Measurements from ENCODE around the gene RSU1. TPM values are rescaled to one million over a fixed set of nuclear protein-coding genes. Genes with fewer than 3 reads are reported as not detected.

The RSU1 gene
- total and polyA plus RNA-seq, 2 donors (not counting 1 experiment from before 2014, with no cell fraction given), result 46.9 to 252 TPM

- H3K27ac ChIP-seq (ENCODE audit: insufficient read depth, low read length), result no peak overlapping the region
- no peaks in the 10 kb centered on the region for H3K27me3 ChIP-seq (ENCODE audit: control insufficient read depth, insufficient read depth, low read length)
- H3K4me1 ChIP-seq (ENCODE audit: control insufficient read depth, extremely low read depth, insufficient read depth, low read length), result no peaks in the 10 kb centered on the region
- H2AFZ ChIP-seq (ENCODE audit: low read length), result no peak overlapping the region
- no peaks in the 10 kb centered on the region for H3K36me3 ChIP-seq (ENCODE audit: control insufficient read depth, insufficient read depth, low read length)
- H3K79me2 ChIP-seq (ENCODE audit: control insufficient read depth, insufficient read depth, low read length), result no peaks in the 10 kb centered on the region
- DNase-seq (ENCODE audit: low read depth in 2 of 2), result peak in 1 of 2 donors; percentile 79
- no peak overlapping the region for H3K9ac ChIP-seq (ENCODE audit: insufficient read depth, low read length)
- no peaks in the 10 kb centered on the region for H3K9me3 ChIP-seq (ENCODE audit: control insufficient read depth, insufficient read depth, low read depth, low read length)
- no peak overlapping the region for H3K4me3 ChIP-seq (replicated peaks in 1 of 4; ENCODE audit: control extremely low read depth in 1 of 4, insufficient read depth in 1 of 4, low read depth in 3 of 4, low read length in 4 of 4)
- TF ChIP-seq EZH2 (IDR thresholded peaks at IDR 0.05; ENCODE audit: low read length, missing control alignments) (no peak), CTCF (conservative IDR thresholded peaks at IDR 0.05 in 1 of 2, IDR thresholded peaks at IDR 0.05 in 1 of 2; ENCODE audit: low read depth in 1 of 2, low read length in 2 of 2) (no peak)
- no peak overlapping the region for H3K4me2 ChIP-seq (ENCODE audit: extremely low read depth, insufficient read depth, low read length)
- no peaks in the 10 kb centered on the region for H4K20me1 ChIP-seq (ENCODE audit: control insufficient read depth, extremely low read depth, insufficient read depth, low read length)
Observed at GRCh38 chr10:16597656-16598055, 219.6 kb downstream of the RSU1 start.

GRCh38 chr10:16592378-16592777 is 224.8 kb downstream of the RSU1 start:
- DNase-seq (ENCODE audit: low read depth in 2 of 2), result no peak

GRCh38 chr10:16586358-16587138 is 230.7 kb downstream of the RSU1 start:
- Histone ChIP-seq H3K79me2 (ENCODE audit: control insufficient read depth, insufficient read depth, low read length) (no peaks in the 10 kb centered on the region), H3K9me3 (ENCODE audit: control insufficient read depth, insufficient read depth, low read depth, low read length) (no peaks in the 10 kb centered on the region), H3K27ac (ENCODE audit: insufficient read depth, low read length) (no peak overlapping the region), H3K27me3 (ENCODE audit: control insufficient read depth, insufficient read depth, low read length) (no peaks in the 10 kb centered on the region), H3K4me1 (ENCODE audit: control insufficient read depth, extremely low read depth, insufficient read depth, low read length) (no peaks in the 10 kb centered on the region), H3K4me2 (ENCODE audit: extremely low read depth, insufficient read depth, low read length) (no peak overlapping the region), H3K36me3 (ENCODE audit: control insufficient read depth, insufficient read depth, low read length) (no peaks in the 10 kb centered on the region), H3K9ac (ENCODE audit: insufficient read depth, low read length) (no peak overlapping the region), H2AFZ (ENCODE audit: low read length) (no peak overlapping the region), H3K4me3 (replicated peaks in 1 of 4; ENCODE audit: control extremely low read depth in 1 of 4, insufficient read depth in 1 of 4, low read depth in 3 of 4, low read length in 4 of 4) (no peak overlapping the region), H4K20me1 (ENCODE audit: control insufficient read depth, extremely low read depth, insufficient read depth, low read length) (no peaks in the 10 kb centered on the region)
- TF ChIP-seq EZH2 (IDR thresholded peaks at IDR 0.05; ENCODE audit: low read length, missing control alignments) (no peak), CTCF (conservative IDR thresholded peaks at IDR 0.05 in 1 of 2, IDR thresholded peaks at IDR 0.05 in 1 of 2; ENCODE audit: low read depth in 1 of 2, low read length in 2 of 2) (no peak)
- DNase-seq (ENCODE audit: low read depth in 2 of 2), result no peak

More at GRCh38 chr10:16592378-16592777, 224.8 kb downstream of the RSU1 start:
- Histone ChIP-seq H3K4me3 (replicated peaks in 1 of 4; ENCODE audit: control extremely low read depth in 1 of 4, insufficient read depth in 1 of 4, low read depth in 3 of 4, low read length in 4 of 4) (no peak overlapping the region), H3K36me3 (ENCODE audit: control insufficient read depth, insufficient read depth, low read length) (no peaks in the 10 kb centered on the region), H3K9ac (ENCODE audit: insufficient read depth, low read length) (no peak overlapping the region), H4K20me1 (ENCODE audit: control insufficient read depth, extremely low read depth, insufficient read depth, low read length) (no peaks in the 10 kb centered on the region), H3K4me2 (ENCODE audit: extremely low read depth, insufficient read depth, low read length) (no peak overlapping the region), H3K27ac (ENCODE audit: insufficient read depth, low read length) (no peak overlapping the region), H3K79me2 (ENCODE audit: control insufficient read depth, insufficient read depth, low read length) (no peaks in the 10 kb centered on the region), H3K27me3 (ENCODE audit: control insufficient read depth, insufficient read depth, low read length) (no peaks in the 10 kb centered on the region), H2AFZ (ENCODE audit: low read length) (no peak overlapping the region), H3K9me3 (ENCODE audit: control insufficient read depth, insufficient read depth, low read depth, low read length) (no peaks in the 10 kb centered on the region), H3K4me1 (ENCODE audit: control insufficient read depth, extremely low read depth, insufficient read depth, low read length) (no peaks in the 10 kb centered on the region)
- TF ChIP-seq CTCF (conservative IDR thresholded peaks at IDR 0.05 in 1 of 2, IDR thresholded peaks at IDR 0.05 in 1 of 2; ENCODE audit: low read depth in 1 of 2, low read length in 2 of 2), result no peak
- TF ChIP-seq EZH2 (IDR thresholded peaks at IDR 0.05; ENCODE audit: low read length, missing control alignments), result no peak
